HG02623 (cell line): ENCODE data around the gene GOLGA8S.
"Not testable (repeated sequence)": the region's sequence is repeated elsewhere in the genome, so short reads cannot be mapped to it uniquely, and the experiment has no call there.

ENCODE experiments used
- ATAC-seq: cut with Tn5 transposase; IDR thresholded peaks from one replicate; pipeline ENCODE4 v1.9.1; 2021; ENCODE audit warnings: moderate library complexity; ENCODE audit not compliant: unreplicated experiment

The GOLGA8S gene

DNA sequence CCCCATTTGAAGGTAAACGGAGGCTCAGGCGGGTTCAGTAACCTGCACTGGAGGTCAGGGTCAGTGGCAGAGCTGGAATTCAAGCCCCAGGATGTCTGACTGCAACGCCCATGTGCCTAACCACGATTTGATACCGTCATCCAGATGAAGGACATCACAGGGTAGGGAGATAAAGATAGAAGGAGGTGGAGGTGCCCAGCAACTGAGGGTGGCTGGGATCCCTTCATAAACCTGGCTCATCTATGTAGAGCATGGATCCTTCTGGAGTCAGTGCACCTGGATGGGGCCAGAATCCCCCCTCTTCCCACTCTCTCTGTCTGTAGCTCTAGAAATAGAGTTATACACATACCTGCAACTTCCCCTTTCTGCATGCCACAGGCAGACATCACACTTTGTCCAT lies 41.3 kb downstream of the GOLGA8S start:
- no peak for ATAC-seq

DNA sequence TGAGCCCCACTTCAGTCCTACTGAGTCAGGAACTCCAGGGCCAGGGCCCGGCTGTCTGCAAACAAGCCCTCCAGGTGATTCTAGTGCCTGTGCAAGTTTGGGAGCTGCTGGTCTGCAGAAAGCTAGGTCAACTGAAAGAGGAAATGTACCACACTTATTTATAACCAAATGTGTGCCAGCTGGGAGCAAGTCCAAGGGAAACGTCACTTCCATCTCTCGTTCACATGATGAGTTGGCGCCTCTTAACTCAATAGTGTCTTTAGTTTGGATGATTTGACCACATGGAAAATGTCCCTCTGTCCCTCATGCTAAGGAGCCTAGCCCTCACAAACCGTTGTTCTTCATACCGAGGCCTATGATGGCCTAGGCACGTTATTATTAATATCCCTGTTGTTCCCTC lies 43.2 kb downstream of the GOLGA8S start:
- no peak for ATAC-seq

DNA sequence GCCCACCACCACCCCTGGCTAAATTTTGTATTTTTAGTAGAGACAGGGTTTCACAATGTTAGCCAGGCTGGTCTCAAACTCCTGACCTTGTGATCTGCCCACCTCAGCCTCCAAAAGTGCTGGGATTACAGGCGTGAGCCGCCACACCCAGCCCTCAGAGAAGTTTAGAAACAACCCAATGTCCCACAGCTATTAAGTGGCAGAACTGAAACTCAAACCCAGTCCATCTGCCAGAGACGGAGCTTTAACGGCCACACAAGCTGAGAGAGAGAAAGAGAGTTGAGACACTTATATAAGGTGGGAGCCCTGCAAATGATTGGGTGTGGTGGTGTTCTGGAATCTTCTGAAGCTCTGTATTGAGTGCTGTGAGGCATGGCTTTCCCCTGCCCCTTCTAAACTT lies 43.8 kb downstream of the GOLGA8S start:
- ATAC-seq: not testable (repeated sequence)

DNA sequence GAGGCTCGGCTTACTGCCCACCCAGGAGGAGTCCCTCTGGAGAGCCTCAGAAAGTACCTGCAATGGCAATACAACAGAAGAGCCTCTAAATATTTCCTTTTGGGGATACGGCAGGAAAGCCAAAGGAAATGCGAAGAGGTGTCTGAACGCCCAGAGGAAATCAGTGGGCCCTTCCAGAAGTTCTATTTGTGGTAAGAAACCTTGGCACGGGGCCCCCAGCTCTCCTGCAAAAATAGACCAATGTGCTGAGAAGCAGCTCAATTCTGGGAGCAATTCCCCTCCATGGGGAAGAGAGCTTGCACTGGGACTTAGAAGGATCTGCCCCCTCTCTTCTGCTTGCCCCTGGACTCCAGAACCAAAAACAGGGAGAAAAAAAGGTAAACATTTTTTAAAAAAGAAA lies 44.7 kb downstream of the GOLGA8S start:
- ATAC-seq: not testable (repeated sequence)

GRCh38 chr15:23401627-23402026 lies 47.1 kb downstream of the GOLGA8S start:
- ATAC-seq: no peak

DNA sequence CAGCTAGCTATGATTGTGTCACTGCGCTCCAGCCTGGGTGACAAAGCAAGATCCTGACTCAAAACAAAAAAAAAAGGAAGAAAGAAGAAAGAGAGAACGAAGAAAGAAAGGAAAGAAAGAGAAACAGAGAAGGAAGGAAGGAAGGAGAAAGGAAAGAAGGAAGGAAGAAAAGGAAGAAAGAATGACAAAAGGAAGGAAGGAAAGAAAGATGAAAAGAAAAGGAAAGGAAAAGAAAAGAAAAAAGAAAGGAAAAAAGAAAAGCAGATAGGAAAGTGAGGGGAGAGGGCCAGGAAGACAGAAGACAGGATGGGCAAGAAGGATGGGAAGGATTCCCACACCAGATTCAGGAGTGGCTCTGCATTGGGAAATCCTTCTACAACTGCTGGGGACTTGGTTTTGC lies 47.6 kb downstream of the GOLGA8S start:
- ATAC-seq: no peak

DNA sequence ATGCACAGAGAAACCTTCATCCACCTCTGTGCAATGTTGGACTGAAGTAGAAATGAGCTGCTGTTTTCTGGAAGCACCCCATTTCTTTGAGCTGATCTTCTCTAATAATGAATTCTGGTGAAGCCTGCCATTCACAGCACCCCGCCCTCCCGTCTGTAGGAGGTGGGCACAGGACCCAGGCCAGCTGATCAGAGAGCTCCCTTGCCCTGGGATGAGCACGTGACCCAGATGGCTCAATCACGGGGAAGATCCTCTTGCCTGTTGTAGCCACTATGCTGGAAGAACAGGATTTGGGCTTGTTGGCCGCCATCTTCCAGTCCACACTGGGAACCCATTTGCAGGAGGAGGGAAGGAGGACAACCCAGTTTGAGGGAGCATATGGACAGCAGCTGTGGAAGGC lies 48.0 kb downstream of the GOLGA8S start:
- no peak for ATAC-seq

DNA sequence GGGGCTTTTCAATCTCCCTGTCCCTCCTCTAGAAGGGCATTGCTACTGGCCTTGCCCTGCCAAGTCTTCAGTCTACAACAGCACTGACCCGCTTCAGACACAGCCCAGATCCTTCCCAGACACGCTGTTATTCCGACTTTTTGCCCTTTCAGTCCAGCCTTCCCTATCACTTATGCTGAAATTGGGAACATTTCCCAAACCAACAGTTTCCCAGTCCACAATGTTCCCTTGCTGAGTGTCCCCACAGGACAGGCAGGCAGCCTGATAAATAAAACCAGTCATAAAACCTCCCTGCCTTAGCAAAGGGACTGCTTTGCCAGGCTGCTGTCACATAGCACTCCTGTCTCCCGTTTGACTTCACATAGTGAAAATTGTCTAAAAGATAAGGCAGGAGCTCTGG lies 49.0 kb downstream of the GOLGA8S start:
- ATAC-seq: no peak

DNA sequence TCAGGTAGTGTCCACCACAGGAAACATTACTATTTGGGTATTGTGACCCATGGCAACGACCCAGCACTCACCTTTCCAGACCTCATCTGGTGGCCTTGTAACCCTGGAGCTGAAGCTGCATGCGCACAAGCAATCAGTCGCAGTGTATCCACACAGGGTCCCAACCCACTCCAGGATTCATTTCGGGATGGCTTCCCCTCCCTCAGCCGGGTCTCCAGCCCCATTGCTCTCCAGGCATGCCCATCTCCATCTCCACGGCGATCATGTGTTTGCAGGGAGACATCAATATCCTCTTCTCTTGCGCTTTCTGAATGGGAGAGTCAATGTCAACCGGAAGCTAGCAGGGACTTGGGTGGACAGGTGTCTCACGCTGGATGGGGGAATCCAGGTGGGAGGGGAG lies 57.3 kb downstream of the GOLGA8S start:
- no peak for ATAC-seq

- not testable (repeated sequence) for ATAC-seq
These were observed 58.5 kb downstream of the GOLGA8S start for GRCh38 chr15:23412881-23413600.
